Measurements from ENCODE around the gene LEMD3. TPM values are rescaled to one million over a fixed set of nuclear protein-coding genes. Genes with fewer than 3 reads are reported as not detected.

The LEMD3 gene
- total and polyA plus RNA-seq, 2 of the 8 experiments (the other 6 are each of a cell fraction or from before 2014, with no cell fraction given) = 5.8 to 33.2 TPM

- no peak for TF ChIP-seq FOSL1 (IDR thresholded peaks at IDR 0.05; ENCODE audit: insufficient read depth, low read depth, low read length)
Measured at GRCh38 chr12:65184858-65185229, 15.5 kb downstream of the LEMD3 start (continued).

GRCh38 chr12:65187665-65188064, 18.3 kb downstream of the LEMD3 start:
- H3K14ac ChIP-seq (ENCODE audit: insufficient read length) = no peak overlapping the region
- no peak for TF ChIP-seq NRF1 (IDR thresholded peaks at IDR 0.05; ENCODE audit: low read depth, low read length)
- TF ChIP-seq SIRT6 (IDR thresholded peaks at IDR 0.05; ENCODE audit: low read length) = no peak
- no peak overlapping the region for H3K4ac ChIP-seq (replicated peaks; ENCODE audit: insufficient read length, low read depth, low read length)
- H2BK120ac ChIP-seq (replicated peaks; ENCODE audit: low read depth, low read length) = no peak overlapping the region
- H3K36me3 ChIP-seq (ENCODE audit: control insufficient read depth in 2 of 4, insufficient read depth in 4 of 4, low read length in 3 of 4) = no peaks in the 10 kb centered on the region
- POLR2A ChIA-PET (ENCODE audit: partially characterized antibody) = no interaction called here
- H3K18ac ChIP-seq (ENCODE audit: extremely low read depth, low read length) = no peak overlapping the region
- no peak overlapping the region for H4K8ac ChIP-seq (ENCODE audit: extremely low read depth, insufficient read depth, low read length)
- no peak overlapping the region for H3K4me2 ChIP-seq (ENCODE audit: insufficient read depth in 1 of 2, low read depth in 2 of 2, low read length in 2 of 2)
- H2AK5ac ChIP-seq (ENCODE audit: low read depth, low read length) = no peak overlapping the region
- DNase-seq (ENCODE audit: low read depth in 1 of 2, low spot score in 2 of 2) (no peak), FAIRE-seq (no peak)
- no peak overlapping the region for H2BK15ac ChIP-seq (ENCODE audit: low read length)
- no peak overlapping the region for H2BK20ac ChIP-seq (ENCODE audit: low read length)
- H3K27me3 ChIP-seq (replicated peaks in 1 of 4; ENCODE audit: control insufficient read depth in 3 of 4, extremely low read depth in 1 of 4, insufficient read depth in 3 of 4, low read length in 3 of 4) = no peaks in the 10 kb centered on the region
- H2BK12ac ChIP-seq (ENCODE audit: low read depth, low read length) = no peak overlapping the region
- peaks cover 0 to 95% of the 10 kb centered on the region in 2 experiments; a peak in 2 of 4 replicates for H3K79me2 ChIP-seq (ENCODE audit: control insufficient read depth in 1 of 2, insufficient read depth in 2 of 2, low read length in 2 of 2)
- no peaks in the 10 kb centered on the region for H3K23me2 ChIP-seq (ENCODE audit: low read depth, low read length)
- H3K56ac ChIP-seq (replicated peaks; ENCODE audit: insufficient read length, low read depth, low read length) = no peak overlapping the region
- no peaks in the 10 kb centered on the region for H3K9me3 ChIP-seq (ENCODE audit: insufficient read depth in 2 of 2, low read depth in 1 of 2, low read length in 1 of 2)
- peaks cover 8 to 10% of the 10 kb centered on the region in 2 experiments for H4K20me1 ChIP-seq (replicated peaks in 1 of 2; ENCODE audit: control insufficient read depth in 1 of 2, insufficient read depth in 2 of 2, low read length in 2 of 2)
- CTCF ChIA-PET (ENCODE audit: partially characterized antibody) = interaction anchor here (0.7 kb wide), 2 partner anchors 46 to 54 kb away, joined by 4 to 5 read pairs; no protein-coding TSS in a partner anchor
- no peak overlapping the region for H2BK5ac ChIP-seq (ENCODE audit: low read depth, low read length)
- H3K4me3 ChIP-seq (ENCODE audit: extremely low read depth in 1 of 4, insufficient read depth in 2 of 4, low read depth in 3 of 4, low read length in 4 of 4) = no peak overlapping the region
- no peak overlapping the region for H4K5ac ChIP-seq (ENCODE audit: insufficient read length, low read depth, low read length)
- no peak overlapping the region for H3K27ac ChIP-seq (ENCODE audit: low read depth, low read length)
- no peak overlapping the region for H4K91ac ChIP-seq (replicated peaks; ENCODE audit: insufficient read length, low read length)
- H3K79me1 ChIP-seq (ENCODE audit: low read depth, low read length) = no peaks in the 10 kb centered on the region; the same call in 1 of the 2 replicates
- no peak overlapping the region for H2AFZ ChIP-seq (ENCODE audit: low read length)
- H3K23ac ChIP-seq (ENCODE audit: insufficient read length) = no peak overlapping the region
- no peaks in the 10 kb centered on the region for H3K4me1 ChIP-seq (replicated peaks in 1 of 4; ENCODE audit: control insufficient read depth in 3 of 4, insufficient read depth in 4 of 4, low read length in 3 of 4)
- H3K9ac ChIP-seq (replicated peaks in 1 of 4; ENCODE audit: extremely low read depth in 1 of 4, low read depth in 3 of 4, low read length in 3 of 4) = no peak overlapping the region

Data from H1 (cell line).